Activated CD8-positive, alpha-beta memory T cell treated with anti-CD3 and anti-CD28 coated beads for 48 hours (primary cell): ENCODE results near the gene ABCC9.

Experiments
- DNase-seq, 3 experiments: peaks; one replicate each; pipeline ENCODE4 v3.0.0-alpha.2; 2020; ENCODE audit warnings: low read depth in 2 of 3, low spot score in 2 of 3

Gene ABCC9

DNA sequence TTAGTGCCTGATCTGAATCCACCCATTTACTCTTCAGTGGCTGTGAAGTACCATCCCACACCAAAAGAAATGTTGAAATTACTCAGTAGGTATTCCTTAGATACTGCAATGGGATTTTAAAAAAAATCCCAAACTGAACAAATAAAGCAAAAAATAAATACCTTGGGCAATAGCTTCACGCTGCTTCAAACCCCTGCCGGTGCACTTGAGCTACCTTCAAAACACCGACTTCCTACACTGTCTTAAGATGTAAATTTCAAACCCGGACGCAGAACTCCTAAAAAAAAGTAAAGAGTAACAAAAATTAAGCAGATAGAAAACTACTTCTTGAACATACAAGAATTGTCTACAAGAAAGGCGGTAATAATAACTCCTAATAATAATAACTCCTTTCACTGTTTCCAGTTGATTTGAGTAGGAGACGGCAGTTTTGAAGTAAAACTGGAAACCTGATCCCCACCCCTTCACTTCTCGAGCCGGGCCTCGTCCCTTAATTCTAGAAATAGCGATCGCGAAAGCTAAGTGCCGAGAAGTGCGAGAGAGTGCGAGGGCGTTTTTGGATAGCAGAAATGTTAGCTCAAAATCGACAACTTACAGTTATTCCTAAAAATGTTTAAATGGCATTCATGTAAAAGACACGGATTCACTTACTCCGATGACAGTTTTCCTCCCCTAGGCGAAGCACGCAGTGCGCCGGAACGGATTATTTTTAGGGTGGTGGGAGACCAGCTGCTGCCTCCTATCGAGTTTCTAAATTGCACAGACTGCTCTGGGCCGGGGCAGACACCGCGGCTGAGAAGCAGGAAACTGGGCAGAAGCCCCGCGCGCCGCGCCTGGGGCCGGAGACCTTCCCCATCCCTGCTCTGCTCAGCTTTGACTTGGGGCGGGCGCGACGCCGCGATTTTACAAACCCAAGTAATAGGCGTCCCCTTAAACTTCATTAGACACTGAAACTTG, at the start of gene ABCC9:
Gene ABCC9, minus strand, starts transcription at position 878 of the 957 bp plus-strand sequence. CDS start 4,752 bp downstream, outside the sequence.
- DNase-seq: no peak

GRCh38 chr12:21989819-21990412, 48.7 kb upstream of the ABCC9 start:
- DNase-seq: no peak

DNA sequence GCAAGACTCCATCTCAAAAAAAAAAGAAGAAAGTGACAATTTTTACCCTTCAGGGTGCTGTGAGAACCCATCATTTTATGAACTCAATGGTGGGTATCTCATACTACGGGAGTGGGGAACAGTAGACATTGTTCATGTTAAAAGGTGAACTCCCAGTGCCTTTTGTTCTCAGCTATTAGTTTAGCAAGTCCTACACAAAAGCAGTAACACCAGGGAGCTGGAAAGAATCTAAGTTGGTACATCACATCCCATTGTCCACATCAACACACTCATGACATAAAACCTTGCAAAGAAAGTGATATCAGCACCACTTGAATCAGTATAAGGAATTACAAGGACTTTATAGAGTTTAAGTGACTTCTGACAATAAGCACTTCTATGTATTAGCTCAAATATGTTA, 47.4 kb upstream of the ABCC9 start:
- DNase-seq: no peak

DNA sequence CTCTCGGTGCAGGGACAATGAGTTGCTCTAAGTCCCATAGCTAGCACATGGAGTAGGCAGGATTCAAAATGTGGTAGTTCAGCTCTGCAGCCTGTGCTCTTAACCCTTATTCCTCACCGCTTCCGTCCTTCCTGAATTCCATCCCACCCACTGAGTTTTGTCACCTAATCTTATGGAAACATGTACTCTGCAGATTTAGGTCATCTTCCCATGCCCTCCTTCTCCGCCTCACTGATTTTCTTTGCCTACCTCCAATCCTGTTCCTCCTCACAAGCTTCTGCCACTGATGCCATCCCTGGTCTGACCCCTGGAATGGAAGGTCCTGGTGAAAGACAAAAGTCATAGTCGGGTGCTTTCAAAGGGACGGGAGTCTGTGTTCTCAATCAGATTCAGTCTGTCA, 46.5 kb upstream of the ABCC9 start:
- DNase-seq: no peak

- no peak for DNase-seq
Observed at GRCh38 chr12:21985155-21985554, 43.9 kb upstream of the ABCC9 start.

DNA sequence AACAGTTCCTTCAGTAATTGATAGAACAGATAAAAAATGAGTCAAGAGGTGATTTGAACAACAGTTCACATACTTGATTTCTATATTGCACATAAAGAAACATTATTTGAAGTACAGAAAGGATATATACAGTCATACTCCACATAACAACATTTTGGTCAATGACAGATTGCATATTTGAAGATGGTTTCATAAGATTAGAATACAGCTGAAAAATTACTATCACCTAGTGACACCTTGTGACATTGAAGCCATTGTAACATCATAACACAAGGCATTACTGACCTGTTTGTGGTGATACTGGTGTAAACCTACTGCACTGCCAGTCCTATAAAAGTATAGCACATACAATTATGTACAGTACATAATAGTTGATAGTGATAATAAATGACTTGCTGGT, 43.1 kb upstream of the ABCC9 start:
- no peak for DNase-seq

DNA sequence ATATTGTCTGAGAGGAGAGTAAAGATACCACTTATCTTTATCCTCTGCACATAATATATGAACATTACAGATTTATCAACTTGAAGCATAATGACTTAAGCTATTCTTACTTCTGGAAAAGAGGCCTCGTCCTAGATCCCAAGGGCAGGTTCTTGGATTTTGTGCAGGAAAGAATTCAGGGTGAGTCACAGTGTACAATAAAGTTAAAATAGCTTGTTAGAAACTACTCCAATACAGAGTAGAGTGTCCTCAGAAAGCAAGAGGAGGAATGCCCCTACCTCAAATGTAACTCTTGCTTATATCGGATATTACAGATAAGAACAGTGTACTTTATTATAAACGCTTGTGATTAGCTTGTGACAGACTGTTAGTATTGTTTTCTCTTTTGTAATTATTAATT, 41.9 kb upstream of the ABCC9 start:
- no peak for DNase-seq

- no peak for DNase-seq
Observed at GRCh38 chr12:21980544-21980943, 39.3 kb upstream of the ABCC9 start.

DNA sequence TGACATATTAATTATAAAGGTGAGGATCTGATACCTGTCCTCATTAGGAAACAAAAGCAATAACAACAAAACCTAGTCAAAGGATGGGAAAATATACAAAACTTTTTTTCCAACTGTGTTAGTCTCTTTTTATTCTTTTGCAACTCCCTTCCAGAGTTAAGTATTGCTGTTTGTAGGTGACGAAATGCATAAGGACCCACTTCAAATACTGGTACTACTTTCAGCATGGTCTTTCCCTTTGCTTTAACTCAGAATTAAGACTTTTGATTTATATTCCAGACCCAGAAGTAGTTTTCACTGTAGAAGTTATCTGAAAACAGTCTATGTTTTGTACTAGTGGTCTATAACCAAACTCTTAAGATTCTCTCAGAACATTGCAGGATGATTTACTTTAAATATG, 34.1 kb upstream of the ABCC9 start:
- DNase-seq: no peak

DNA sequence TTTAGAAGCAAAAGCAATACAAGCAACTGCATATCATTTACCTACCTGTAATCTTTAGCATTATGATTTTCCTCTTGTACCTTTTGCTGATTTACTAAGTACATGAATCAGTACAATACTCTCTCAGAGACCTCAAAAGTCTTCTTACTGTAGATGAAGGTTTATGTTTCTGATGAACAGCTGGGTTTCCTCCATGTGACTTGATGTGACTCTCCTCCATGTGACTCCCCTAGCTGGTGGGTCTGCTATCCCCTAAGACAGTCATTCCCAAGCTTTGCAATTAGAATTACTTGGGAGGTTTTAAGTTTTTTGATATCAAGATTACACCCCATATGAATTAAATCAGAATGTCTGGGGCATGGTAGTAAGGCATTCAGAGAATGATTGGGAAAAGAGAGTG, 32.0 kb upstream of the ABCC9 start:
- no peak for DNase-seq

DNA sequence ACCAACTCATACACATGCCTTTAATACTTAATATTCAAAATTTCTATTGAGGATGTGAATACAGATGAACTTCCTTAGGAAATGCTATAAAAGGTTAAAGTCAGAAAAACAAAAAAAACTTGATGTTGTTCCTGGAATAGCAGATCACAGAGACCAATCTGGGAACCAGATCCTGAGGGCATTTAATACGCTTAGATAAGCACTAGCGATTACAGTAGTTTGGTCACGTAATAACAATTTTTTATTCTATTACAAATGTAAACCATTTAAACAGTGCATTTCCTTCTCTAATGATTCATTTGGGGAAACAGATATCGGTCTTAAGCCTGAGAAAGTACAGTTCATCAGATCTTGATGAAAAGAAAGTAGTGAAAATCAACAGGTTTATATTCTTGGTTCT, 30.8 kb upstream of the ABCC9 start:
- DNase-seq: no peak

GRCh38 chr12:21971344-21971743, 30.1 kb upstream of the ABCC9 start:
- no peak for DNase-seq

DNA sequence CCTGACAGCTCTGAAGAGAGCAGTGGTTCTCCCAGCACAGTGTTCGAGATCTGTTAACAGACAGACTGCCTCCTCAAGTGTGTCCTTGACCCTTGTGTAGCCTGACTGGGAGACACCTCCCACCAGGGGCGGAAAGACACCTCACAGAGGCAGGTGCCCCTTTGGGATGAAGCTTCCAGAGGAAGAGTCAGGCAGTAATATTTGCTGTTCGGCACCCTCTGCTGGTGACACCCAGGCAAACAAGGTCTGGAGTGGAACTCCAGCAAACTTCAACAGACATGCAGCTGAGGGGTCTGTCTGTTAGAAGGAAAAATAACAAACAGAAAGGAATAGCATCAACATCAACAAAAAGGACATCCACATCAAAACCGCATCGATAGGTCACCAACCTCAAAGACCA, 21.6 kb upstream of the ABCC9 start:
- DNase-seq: no peak

- DNase-seq: no peak
Observed at GRCh38 chr12:21962236-21962635, 21.0 kb upstream of the ABCC9 start.

GRCh38 chr12:21950649-21951048, 9.4 kb upstream of the ABCC9 start:
- DNase-seq: no peak

DNA sequence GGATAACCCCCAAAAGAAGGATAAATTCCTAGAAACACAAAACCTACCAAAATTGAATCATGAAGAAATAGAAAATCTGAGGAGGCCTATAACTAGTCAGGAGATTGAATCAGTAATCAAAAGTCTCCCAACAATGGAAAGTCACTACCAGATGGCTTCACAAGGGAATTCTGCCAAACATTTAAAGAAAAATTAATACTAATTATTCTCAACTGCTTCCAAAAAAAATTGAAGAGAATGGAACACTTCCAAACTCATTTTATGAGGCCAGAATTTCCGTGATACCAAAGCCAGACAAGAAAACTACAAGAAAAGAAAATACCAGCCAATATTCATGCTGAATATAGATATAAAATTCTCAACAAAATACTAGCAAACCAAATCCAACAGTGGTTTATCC, 7.8 kb upstream of the ABCC9 start:
- no peak for DNase-seq

- no peak for DNase-seq
Observed at GRCh38 chr12:21946983-21947382, 5.8 kb upstream of the ABCC9 start.

DNA sequence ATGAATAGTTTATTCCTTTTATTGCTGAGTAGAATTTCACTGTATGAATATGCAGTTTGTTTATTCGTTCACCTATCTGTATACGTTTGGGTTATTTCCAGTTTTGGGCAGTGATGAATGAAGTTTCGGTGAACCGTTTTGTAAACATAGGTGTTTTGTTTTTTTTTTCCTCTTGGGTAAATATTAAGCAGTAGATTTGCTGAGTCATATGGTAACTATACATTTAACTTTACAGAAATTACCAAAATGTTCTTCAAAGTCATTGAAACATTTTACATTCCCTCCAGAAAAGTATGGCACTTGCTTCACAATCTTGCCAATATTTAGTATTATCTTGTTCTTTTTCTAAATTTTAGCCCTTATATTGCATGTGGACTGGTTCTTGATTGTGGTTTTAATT, 3.8 kb upstream of the ABCC9 start:
- no peak for DNase-seq

DNA sequence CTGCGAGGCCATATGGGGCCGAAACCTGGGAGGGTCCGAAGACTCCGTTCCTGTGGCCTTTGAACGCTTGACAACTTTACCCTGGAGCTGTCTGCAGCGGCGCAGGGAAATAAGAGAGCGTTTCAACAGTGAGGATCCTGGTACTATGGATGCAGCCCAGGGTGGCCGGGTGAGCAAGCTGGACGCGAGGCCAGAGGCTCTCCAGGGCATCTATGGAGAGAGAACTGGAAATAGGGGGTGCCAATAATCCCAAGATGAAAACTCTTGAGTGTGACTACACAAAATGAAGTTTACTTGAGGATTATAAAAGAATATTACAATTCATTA, 1.1 kb upstream of the ABCC9 start:
- no peak for DNase-seq

DNA sequence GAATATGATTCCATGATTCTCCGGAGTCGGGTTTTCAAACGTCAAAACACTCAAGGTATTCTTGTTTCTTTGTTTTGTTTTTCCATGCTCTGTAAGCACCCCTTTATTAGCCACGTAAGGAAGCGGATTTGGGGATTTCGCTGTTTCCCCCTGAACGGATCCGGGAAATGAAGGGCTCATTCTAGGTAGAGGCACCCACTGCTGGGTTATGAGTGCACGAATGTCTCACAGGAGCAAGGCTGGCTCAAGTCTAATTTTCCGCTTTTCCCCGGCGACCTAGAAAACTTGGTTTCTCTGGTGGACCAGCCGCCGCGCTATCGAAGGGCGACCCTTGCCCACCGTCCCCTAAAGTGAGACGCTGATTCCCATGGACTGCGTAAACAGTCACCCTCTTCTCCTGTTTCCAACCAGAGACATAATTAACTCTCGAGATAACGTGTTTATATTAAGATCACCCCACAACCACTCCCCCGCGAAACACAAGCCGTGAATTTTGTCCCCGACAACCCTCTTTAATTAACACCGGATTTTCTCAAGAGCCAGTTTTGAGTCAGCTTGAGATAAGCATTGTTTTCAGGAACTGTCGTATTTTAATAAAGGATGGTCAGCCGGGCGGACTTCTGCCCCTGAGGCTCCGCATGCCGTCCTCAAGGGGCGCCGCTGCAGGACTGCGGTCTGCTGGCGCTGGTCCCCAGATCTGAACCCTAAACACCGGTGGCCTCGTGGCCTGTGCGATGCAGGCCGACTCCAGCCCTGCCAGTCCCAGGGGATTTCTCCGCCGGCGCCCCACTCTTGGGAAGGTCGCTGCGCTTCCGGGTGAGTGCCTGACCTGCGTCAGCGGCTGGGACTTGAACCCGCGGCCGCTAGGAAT, 515 bp upstream of the ABCC9 start:
- DNase-seq: no peak

DNA sequence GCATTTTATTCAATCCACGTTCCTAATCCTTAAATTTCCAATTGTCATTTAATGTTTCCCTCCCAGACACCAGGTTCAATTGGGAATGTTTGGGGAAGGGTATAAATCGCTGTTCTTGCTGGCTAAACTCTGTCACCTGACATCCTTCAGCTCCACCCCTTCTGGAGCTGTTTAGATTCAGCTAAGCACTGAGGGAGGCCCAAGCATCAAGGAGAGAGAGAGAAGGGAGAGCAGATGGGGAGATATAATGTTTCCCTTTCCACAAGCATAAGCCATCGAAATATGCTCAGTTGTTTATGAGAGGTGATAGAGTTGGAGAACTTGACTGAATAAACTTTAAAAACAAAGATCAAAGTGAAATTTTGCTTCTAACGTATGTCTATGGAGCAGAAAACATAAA, 1.8 kb downstream of the ABCC9 start:
- no peak for DNase-seq

DNA sequence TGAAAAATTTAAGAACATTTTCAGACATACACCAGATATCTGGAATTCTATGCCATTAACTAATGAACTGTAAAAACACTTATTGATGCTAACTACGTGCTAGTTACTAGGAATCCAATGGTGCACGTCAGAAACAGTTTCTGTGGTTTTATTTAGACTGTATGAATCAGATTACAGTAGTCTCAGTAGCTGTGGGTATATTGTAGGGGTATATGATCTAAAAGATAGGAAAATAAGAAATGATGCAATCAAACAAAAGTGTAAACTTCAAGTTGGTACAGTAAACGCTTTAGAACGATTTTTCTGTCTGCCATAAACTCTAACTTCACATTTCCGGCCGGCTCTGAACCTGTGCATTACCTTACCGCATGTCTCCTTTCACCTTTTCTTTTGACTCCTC, 2.3 kb downstream of the ABCC9 start:
- no peak for DNase-seq
